GM21390 (cell line): Measurements from ENCODE around the gene NFATC4.

Experiments used
- ATAC-seq: cut with Tn5 transposase; IDR thresholded peaks from one replicate; pipeline ENCODE4 v1.9.1; 2021; ENCODE audit not compliant: unreplicated experiment

Gene NFATC4

DNA sequence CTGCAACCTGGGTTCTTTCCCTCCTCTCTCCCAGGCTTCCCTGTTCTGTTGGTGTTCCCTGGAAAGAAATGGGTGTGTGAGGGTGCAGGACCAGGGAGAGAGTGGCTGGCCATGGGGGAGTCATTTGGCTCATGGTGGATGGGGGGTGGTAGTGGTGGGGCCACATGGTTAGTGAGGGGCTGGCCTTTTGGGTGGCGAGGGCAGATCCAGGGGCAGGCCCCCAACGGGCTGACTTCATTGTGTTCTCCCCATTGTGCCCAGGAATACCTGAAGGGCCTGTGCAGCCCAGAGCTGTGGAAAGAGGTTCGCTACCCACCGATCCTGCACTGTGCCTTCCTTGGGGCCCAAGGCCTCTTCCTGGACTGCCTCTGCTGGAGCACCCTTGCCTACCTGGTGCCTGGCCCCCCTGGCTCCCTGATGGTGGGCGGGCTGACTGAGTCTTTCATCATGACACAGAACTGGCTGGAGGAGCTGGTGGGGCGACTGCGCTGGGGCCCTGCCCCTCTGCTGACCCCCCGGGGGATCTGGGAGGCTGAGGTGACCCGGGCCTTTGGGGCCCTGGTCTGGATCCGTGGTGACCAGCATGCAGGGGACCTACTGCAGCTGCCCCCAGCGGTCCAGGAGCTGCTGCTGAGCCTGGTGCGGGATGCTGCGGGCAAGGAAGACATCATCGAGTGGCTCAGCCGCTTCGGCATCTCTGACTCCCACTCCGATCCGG, 39.8 kb downstream of the NFATC4 start:
- ATAC-seq = no peak

DNA sequence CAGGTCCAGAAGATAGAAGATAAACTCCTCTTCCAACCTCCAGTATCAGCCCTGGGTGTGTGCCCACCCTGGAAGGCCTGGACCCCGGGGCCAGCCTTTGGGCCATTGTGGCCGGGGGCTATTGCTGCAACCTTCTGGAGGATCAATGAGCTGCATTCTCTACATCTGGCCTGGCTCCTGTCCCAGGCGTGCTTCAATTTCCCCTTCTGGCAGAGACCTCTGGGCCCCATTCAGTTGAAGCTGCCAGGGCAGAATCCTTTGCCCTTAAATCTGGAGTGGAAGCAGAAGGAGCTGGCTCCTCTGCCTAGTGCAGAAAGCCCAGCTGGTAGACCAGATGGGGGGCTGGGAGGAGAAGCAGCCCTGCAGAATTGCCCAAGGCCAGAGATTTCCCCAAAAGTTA, 40.8 kb downstream of the NFATC4 start:
- ATAC-seq = no peak

DNA sequence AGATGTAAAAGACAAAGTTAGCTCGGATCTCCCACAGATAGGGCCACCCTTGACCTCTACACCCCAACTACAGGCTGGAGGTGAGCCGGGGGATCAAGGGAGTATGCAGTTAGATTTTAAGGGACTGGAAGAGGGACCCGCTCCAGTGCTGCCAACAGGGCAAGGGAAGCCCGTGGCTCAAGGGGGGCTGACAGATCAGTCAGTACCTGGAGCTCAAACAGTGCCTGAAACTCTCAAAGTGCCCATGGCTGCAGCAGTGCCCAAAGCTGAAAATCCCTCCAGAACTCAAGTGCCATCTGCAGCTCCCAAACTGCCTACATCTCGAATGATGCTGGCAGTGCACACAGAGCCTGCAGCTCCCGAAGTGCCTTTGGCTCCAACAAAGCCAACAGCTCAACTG, 41.2 kb downstream of the NFATC4 start:
- ATAC-seq = no peak

DNA sequence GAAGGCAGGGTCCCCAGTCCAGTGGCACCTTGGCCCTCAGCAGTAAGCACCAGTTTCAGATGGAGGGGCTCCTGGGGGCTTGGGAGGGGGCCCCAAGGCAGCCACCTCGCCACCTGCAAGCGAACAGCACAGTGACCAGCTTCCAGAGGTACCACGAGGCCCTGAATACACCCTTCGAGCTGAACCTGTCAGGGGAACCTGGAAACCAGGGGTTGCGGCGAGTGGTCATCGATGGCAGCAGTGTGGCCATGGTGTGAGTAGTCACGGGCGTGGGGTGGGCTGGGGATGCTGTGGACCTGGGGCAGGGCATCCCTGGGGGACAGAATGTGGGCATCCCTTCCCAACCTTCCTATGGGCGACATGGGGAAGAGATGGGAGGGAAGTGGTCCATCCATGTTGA, 42.0 kb downstream of the NFATC4 start:
- no peak for ATAC-seq

DNA sequence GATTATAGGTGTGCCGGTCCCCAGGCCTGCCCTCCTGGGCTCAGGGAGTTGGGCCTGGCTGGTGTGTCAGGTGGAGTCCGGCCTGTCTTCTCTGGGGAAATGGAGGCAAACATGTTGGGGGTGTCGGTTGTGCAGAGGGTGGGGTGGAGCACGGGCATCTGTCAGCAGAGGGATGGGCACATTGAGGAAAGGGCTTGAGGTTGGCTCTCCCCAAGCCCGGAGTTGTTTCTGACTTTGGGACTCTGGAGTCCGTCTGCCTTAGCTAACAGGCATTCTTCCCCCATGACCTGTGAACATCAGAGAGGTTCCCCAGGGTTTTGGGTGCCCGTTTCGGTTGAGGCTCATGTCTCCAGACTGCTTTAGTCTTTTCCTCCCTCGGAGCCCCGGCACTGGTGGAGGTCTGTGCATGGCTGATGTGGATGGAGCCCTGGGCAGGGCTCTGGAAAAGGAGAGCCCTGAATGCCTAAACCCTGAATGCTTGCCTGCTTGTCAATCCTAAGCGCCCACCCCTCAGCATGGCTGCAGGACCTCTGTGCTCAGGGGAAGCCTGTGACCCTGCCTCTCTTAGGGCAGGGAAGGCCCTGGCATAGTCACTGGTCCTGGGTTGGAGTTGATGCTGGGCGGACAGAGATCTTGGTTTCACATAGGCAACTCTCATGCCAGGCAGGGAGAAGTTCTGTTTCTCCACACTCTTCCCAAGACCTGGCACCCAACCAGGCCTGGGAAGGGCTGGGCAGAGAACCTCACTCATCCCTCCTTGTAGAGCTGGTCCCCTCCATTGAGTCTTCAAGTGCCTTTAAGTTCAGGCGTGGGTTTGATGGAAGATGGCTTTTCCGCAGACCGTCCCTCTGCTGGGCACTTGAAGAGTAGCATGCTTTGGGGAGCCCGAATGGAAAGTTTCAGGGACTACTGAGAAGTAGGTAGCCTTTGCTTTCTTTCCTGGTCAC, 43.7 kb downstream of the NFATC4 start:
- peak; percentile 63 for ATAC-seq

DNA sequence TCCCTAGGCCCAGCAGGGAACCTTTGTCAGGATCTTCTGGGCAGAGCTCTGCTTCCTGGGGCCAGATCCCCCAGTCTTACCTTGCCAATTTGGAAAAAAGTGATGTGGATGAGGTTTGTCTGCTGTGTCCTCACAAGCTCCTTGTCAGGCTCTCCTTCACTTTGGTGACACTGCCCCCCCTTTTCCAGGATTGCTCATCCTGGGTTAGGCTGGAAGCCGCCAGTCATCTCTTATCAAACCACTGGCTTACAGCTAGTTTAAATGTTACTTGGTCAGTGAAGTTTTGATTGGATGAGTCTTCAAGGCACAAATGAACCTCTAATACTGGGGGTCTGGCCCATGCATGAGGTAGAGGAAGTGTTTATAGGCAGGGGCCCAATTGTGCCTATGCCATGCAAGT, 46.1 kb downstream of the NFATC4 start:
- ATAC-seq = no peak

DNA sequence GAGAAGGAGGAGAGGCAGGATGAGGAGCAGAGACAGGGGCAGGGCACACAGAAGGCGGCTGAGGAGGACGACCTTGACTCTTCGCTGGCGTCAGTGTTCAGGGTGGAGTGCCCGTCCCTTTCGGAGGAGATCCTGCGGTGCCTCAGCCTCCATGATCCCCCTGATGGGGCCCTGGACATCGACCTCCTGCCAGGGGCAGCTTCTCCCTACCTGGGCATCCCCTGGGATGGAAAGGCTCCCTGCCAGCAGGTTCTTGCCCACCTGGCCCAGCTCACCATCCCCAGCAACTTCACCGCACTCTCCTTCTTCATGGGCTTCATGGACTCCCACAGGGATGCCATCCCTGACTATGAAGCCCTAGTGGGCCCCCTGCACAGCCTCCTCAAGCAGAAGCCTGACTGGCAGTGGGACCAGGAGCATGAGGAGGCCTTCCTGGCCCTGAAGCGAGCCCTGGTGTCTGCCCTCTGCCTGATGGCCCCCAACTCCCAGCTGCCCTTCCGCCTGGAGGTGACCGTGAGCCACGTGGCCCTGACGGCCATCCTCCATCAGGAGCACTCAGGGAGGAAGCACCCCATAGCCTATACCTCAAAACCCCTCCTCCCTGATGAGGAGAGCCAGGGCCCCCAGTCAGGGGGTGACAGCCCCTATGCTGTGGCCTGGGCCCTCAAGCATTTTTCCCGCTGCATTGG, 46.9 kb downstream of the NFATC4 start:
- ATAC-seq = no peak

DNA sequence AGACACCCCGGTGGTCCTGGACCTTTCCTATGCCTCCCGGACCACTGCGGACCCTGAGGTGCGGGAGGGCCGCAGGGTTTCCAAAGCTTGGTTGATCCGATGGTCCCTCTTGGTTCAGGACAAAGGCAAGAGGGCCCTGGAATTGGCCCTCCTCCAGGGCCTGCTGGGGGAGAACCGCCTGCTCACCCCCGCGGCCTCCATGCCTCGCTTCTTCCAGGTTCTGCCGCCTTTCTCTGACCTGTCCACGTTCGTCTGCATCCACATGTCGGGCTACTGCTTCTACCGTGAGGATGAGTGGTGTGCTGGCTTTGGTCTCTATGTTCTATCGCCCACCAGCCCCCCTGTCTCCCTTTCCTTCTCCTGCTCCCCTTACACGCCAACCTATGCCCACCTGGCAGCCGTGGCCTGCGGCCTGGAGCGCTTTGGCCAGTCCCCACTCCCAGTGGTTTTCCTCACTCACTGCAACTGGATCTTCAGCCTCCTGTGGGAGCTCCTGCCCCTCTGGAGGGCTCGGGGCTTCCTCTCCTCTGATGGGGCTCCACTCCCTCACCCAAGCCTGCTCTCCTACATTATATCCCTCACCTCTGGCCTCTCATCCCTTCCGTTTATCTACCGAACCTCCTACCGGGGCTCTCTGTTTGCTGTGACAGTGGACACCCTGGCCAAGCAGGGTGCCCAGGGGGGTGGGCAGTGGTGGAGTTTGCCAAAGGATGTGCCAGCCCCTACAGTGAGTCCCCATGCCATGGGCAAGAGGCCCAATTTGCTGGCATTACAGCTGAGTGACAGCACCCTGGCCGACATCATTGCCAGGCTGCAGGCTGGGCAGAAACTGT, 47.7 kb downstream of the NFATC4 start:
- ATAC-seq = no peak

DNA sequence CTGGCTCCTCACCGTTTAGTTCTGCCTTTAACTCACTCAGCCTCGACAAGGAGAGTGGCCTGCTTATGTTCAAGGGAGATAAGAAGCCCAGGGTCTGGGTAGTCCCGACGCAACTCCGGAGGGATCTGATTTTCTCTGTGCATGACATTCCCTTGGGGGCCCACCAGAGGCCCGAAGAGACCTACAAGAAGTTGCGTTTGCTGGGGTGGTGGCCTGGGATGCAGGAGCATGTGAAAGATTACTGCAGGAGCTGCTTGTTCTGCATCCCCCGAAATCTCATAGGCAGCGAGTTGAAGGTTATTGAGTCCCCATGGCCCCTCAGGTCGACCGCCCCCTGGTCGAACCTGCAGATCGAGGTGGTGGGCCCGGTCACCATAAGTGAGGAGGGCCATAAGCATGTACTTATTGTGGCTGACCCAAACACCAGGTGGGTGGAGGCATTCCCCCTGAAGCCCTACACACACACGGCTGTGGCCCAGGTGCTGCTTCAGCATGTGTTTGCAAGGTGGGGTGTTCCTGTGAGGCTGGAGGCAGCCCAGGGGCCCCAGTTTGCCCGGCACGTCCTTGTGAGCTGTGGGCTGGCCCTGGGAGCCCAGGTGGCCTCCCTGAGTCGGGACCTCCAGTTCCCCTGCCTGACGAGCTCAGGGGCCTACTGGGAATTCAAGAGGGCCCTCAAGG, 48.4 kb downstream of the NFATC4 start:
- no peak for ATAC-seq

DNA sequence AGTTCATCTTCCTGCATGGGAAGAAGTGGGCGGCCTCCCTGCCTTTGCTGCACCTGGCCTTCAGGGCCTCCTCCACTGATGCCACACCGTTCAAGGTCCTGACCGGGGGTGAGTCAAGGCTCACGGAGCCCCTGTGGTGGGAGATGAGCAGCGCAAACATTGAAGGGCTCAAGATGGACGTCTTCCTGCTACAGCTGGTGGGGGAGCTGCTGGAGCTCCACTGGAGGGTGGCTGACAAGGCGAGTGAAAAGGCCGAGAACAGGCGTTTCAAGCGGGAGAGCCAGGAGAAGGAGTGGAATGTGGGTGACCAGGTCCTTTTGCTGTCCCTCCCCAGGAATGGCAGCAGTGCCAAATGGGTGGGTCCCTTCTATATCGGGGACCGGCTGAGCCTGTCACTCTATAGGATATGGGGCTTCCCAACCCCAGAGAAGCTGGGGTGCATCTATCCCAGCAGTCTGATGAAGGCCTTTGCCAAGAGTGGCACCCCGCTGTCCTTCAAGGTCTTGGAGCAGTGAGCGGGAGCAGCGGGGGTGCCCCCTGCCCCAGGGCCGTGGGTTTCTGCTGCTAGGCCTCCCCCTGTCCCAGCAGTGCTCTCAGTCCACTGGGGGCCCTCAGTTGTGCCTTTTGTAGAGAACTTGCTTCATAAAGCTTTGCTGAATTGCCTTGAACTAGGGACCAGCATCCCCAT, 49.1 kb downstream of the NFATC4 start:
- no peak for ATAC-seq

DNA sequence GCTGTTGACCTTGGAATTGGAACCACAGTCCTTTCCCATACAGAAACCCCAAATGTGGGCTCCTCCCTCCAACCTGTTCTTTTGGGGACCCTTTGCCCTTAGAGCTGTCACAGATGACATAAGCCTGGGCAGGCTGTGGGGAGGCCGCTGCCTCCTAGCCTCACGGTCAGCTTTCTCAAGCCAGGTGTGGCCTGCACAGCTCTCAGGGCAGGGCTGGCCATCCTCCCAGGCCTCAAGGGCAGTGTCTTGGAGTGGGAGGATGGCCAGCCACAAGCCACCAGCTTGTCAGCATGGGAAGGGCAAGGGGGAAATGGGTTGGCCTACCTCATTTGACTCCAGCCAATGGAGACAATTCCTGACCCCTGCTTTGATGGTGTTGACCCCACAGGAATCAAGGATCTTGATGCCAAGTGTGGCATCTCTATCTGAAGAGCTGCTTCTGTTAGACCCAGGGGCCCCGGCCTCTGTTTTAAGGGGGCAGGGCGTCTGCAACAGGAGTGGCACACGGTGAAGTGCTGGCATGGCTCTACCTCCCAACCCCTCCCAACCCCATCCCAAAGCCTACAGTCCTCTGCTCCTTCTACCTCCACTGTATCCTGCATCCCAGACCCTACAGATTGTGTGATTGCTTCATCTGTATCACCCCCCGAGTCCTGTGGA, 50.0 kb downstream of the NFATC4 start:
- ATAC-seq = no peak

DNA sequence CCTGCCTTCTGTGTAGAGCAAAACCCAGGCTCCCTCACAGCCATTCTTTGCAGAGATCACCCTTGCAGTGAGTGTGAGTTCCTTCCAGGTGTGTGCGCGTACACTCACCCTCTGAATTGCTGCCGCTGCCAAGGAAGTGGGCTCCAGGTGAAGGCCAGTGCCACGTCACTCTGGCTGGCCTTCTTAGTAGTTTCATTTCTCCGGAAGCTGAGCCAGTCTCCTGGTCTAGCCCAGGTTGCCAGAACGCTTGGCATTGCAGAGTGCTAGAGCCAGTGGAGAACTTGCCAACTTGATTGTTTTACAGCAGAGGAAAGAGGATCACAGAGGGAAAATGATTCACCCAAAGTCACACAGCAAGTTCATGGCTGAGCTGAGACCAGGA, 50.5 kb downstream of the NFATC4 start:
- ATAC-seq = no peak

DNA sequence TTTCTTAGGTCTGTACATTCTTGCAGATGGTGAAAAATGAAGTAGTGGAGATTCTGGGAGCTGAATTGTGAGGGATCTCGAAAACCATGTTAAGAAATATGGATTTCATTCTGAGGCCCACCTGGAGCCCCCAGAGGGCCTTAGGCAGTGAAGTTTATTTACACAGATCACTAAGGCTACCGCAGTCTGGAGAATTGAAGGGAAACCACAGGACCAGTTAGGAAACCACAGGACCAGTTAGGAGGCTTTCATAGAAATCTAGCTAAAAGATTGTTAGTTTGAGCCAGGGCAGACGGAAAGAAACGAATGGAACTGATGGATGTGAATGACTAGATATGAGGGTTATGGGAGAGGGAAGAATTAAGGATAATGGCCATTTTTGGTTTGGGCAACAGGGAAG, 54.3 kb downstream of the NFATC4 start:
- no peak for ATAC-seq

DNA sequence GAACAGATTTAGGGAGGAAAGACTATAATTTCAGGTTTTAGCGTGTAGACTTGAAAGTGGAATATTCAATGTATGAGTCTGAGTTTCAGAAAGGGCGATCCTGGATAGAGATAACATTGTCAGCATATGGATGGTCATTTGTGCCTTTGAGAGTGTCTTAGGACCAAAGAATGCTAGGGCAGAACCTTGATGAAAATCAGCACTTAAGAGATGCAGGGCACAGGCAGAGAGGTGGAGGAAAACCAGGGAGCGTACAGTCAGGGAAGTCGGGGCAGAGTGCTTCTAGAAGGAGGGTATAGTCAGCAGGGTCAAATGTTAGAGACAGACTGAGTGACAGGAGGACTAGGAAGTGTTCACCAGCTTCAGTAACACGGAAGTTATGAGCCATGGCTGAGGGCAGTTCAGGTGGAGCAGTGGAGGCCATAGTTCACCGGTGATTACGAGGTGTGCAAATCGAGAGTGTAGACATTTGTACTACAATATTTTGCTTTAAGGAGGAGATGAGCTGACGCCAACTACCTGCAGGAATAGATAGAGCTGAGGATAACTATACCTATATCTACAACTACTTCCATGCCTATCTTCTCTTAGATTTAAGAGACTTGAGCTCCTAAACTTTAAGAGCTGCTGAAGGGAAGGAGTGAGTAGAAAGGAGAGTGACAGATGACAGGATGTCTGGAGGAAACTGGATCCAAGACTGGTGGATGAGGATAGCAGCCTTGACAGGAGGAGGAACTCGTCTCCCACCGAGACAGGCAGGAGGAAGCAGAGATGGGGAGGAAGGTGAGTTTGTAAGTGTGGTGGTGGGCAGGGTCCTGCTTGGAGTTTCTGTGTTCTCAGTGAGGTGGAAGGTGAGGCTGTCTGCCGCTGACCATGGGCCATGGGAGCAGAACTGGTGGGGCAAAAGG, 55.0 kb downstream of the NFATC4 start:
- ATAC-seq = no peak

DNA sequence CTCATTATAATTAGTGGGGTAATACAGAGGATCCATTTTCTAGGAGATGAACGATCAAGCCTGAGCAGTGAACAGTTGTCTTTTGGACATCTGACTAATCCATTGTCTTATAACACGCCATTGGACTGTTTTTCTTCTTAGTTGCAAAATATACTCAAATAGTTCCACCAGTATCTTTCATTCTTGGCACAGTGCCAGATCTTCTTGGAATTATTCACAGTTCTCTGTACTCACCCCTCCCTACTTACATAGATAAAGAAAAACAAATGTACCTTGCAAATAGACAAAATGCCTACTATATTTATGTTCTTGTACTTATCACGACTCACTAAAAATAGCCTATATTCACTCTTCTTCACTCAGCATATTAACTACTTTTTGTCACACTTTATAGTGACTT, 57.7 kb downstream of the NFATC4 start:
- ATAC-seq = no peak

DNA sequence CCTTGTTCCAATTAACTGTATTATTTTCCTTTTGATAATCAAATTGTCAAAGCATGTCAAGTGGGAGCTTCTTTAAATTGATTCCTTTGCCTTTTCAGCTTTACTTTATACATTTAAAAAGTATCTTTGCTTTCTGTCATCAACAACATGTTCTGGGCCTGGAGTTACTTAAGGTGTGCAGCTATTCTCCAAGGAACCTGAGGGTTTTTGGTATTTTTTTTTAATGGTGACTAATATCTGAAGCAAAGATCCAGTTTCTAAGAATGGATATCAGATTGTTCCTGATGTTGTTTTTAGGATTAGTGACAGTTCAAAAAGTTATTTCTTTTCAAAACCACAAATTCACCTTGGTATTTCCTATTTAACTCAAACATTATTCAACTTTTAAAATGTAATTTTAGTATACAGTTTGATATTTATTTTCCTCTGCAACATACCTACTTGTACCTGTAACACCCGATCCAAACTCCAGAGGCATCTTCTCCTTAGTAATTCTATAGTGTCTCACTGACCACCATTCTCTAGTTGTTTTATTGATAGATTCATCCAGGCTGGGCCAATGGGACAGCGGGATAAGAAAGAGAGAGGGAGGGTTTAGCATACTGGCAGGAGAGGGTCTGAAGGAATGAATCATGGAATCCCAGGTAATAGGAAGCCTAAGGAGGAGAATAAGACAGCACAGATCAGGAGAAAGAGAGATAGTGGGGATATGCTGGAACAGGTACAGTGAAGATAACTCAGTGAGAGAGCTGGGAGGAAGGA, 58.3 kb downstream of the NFATC4 start:
- no peak for ATAC-seq

DNA sequence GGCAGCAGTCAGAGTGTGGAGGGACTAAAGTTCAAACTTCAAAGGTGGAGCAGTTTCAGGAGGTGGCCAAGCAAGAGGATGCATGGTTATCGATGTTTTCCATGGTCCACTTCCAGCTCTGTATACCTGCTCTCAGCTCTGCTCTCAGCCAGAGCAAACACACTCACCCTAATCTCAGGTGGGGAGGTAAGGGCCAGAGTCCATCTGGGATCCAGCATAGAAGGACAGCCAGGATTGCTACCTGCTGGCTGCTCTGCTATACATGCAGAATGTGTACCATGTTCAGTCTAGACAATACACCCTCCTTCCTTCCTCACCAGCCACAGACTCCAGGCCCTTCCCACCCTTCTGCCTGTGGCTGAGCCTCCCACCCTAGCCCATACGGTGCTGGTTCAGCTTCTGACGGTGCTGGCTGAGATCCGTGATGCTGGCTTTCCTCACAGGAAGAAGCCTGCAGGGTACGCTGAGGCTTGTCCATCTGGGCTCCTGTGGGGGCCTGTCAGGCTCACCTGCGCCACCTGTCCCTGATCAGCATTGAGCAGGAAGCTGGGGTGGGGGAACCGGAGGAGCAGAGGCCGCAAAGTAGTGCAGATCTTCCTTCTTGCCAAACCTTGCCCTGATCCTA, 59.0 kb downstream of the NFATC4 start:
- ATAC-seq = no peak
